SU-DHL-6 (cell line): ENCODE data around the gene SLC19A1.

Source experiments
- H2AFZ ChIP-seq: fragments of 200-600 bp; sonication (generic); 2 replicates; pipeline ENCODE4 v1.6.1; 2014; ENCODE audit warnings: low read depth, mild to moderate bottlenecking, moderate library complexity, mixed read lengths, antibody characterized with exemption, low read length; ENCODE audit not compliant: severe bottlenecking
- H3F3A ChIP-seq: fragments of 200-600 bp; shearing (Covaris generic); 2 replicates; pipeline ENCODE4 v1.6.0; 2016; ENCODE audit warnings: antibody characterized with exemption, mild to moderate bottlenecking; ENCODE audit not compliant: insufficient read depth
- H3K27ac ChIP-seq: fragments of 200-600 bp; sonication (generic); 2 replicates; pipeline ENCODE4 v1.5.1; 2016; ENCODE audit warnings: low read depth, mild to moderate bottlenecking, low read length, moderate library complexity, mixed read lengths
- H3K27me3 ChIP-seq: fragments of 200-600 bp; sonication (generic), shearing (Covaris generic); 2 replicates; pipeline ENCODE4 v1.6.0; 2014; ENCODE audit warnings: mild to moderate bottlenecking, low read length
- H3K36me3 ChIP-seq: fragments of 200-600 bp; sonication (generic); 2 replicates; pipeline ENCODE4 v1.6.1; 2014; ENCODE audit warnings: mild to moderate bottlenecking, low read length, mixed read lengths
- H3K4me2 ChIP-seq: fragments of 300-600, 200-600 bp; shearing (Covaris generic), sonication (generic); 2 replicates; pipeline ENCODE4 v1.6.0; 2014; ENCODE audit warnings: low read length, low read depth, mild to moderate bottlenecking; ENCODE audit not compliant: poor library complexity, severe bottlenecking
- H3K4me3 ChIP-seq: fragments of 200-600 bp; sonication (generic); 2 replicates; pipeline ENCODE4 v1.5.1; 2014; ENCODE audit warnings: antibody characterized with exemption, low read length, mild to moderate bottlenecking, mixed read lengths; ENCODE audit not compliant: insufficient read depth, poor library complexity, severe bottlenecking
- H3K79me2 ChIP-seq: fragments of 200-600 bp; sonication (generic); 2 replicates; pipeline ENCODE4 v1.6.1; 2014; ENCODE audit warnings: mild to moderate bottlenecking, low read length, moderate library complexity; ENCODE audit not compliant: insufficient read depth
- H3K9ac ChIP-seq: fragments of 200-600 bp; sonication (generic); 2 replicates; pipeline ENCODE4 v1.7.0; 2014; ENCODE audit warnings: mild to moderate bottlenecking, low read length
- H3K9me2 ChIP-seq: fragments of 200-600 bp; sonication (generic); replicated peaks from 2 replicates; pipeline ENCODE4 v1.6.1; 2014; ENCODE audit warnings: low read length; ENCODE audit not compliant: insufficient read depth
- H3K9me3 ChIP-seq: fragments of 200-600 bp; sonication (generic); 2 replicates; pipeline ENCODE4 v1.6.1; 2014; ENCODE audit warnings: low read length, mixed read lengths; ENCODE audit not compliant: insufficient read depth
- H4K20me1 ChIP-seq: fragments of 200-600 bp; sonication (generic); 2 replicates; pipeline ENCODE4 v1.6.1; 2014; ENCODE audit warnings: low read depth, mild to moderate bottlenecking, antibody characterized with exemption, low read length, moderate library complexity, mixed read lengths
- CTCF ChIP-seq: fragments of 200-600 bp; sonication (generic); IDR thresholded peaks from one replicate; pipeline ENCODE4 v1.5.1; 2017; ENCODE audit warnings: antibody characterized with exemption, mild to moderate bottlenecking, low read length, moderate library complexity; ENCODE audit not compliant: insufficient read depth, poor library complexity, severe bottlenecking
- EZH2phosphoT487 ChIP-seq: fragments of 200-600 bp; sonication (generic), shearing (Covaris generic); conservative IDR thresholded peaks from 2 replicates; pipeline ENCODE4 v1.6.1; 2018; ENCODE audit warnings: mild to moderate bottlenecking, antibody characterized with exemption, low read length, moderate library complexity, mixed read lengths

The SLC19A1 gene

GRCh38 chr21:45460611-45461368 lies 81.5 kb downstream of the SLC19A1 start:
- TF ChIP-seq EZH2phosphoT487 (no peak), CTCF (no peak)
- H3K4me2 ChIP-seq, result no peak overlapping the region
- H3K9ac ChIP-seq, result no peak overlapping the region
- H3K9me3 ChIP-seq, result no peaks in the 10 kb centered on the region
- no peak overlapping the region for H3K27ac ChIP-seq
- H3F3A ChIP-seq, result no peaks in the 10 kb centered on the region
- no peaks in the 10 kb centered on the region for H4K20me1 ChIP-seq
- H3K79me2 ChIP-seq, result no peaks in the 10 kb centered on the region
- no peak overlapping the region for H2AFZ ChIP-seq
- H3K36me3 ChIP-seq, result no peaks in the 10 kb centered on the region
- no peaks in the 10 kb centered on the region for H3K9me2 ChIP-seq
- H3K4me3 ChIP-seq, result no peak overlapping the region
- no peaks in the 10 kb centered on the region for H3K27me3 ChIP-seq

GRCh38 chr21:45460011-45460565 lies 82.2 kb downstream of the SLC19A1 start:
- no peaks in the 10 kb centered on the region for H3K36me3 ChIP-seq

DNA sequence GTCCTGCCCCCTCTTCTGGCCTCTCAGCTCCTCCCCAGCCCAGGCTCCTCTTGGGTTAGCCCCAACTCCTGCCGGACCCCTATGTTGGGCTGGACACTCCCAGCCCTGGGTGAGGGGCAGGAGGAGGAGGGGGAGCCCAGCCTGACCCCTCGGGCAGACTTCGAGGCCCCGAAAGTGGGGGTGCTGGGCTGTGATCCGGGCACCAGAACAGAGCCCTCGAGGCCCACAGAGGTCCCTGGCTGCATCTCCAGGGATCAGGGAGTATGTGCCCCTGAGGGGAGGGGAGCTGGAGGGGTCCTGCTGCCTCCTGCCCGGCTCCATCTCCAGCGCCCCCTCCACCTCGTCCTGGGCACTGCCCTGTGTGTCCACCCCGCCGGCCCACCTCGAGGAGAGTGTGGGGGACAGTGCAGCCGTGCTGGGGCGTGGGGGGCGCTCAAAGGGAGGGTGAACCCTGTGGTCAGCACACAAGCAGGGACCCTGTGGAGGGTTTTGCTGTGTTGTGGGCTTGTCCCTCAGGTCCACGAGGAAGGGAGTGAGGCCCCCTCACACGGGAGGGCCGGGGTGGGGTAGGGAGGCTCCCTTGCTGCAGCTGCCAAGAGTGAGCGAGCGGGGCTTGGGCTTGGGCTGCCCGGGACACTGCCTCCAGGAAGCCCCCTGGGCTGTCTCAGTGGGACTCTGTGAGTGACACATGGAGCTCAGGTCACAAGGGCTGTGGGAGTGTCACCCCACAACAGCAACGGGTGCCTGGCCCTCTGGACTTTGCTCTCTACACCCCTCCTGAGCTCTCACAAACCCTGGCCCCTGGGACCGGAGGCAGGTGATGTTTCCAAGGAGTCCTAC lies 82.8 kb downstream of the SLC19A1 start:
- H3K79me2 ChIP-seq, result no peaks in the 10 kb centered on the region
- H3K27ac ChIP-seq, result no peak overlapping the region
- H3K9me3 ChIP-seq, result no peaks in the 10 kb centered on the region
- H3K9ac ChIP-seq, result no peak overlapping the region
- H3K27me3 ChIP-seq, result no peaks in the 10 kb centered on the region
- TF ChIP-seq CTCF, result no peak
- no peak for TF ChIP-seq EZH2phosphoT487
- no peak overlapping the region for H3K4me3 ChIP-seq
- H2AFZ ChIP-seq, result no peak overlapping the region
- H3K36me3 ChIP-seq, result no peaks in the 10 kb centered on the region
- no peaks in the 10 kb centered on the region for H4K20me1 ChIP-seq
- no peaks in the 10 kb centered on the region for H3K9me2 ChIP-seq
- no peak overlapping the region for H3K4me2 ChIP-seq
- no peaks in the 10 kb centered on the region for H3F3A ChIP-seq

More at GRCh38 chr21:45460011-45460565, 82.2 kb downstream of the SLC19A1 start:
- Histone ChIP-seq H3K27me3 (no peaks in the 10 kb centered on the region), H2AFZ (no peak overlapping the region), H3K4me2 (no peak overlapping the region), H3K9me3 (no peaks in the 10 kb centered on the region), H3K79me2 (no peaks in the 10 kb centered on the region), H3K27ac (no peak overlapping the region), H4K20me1 (no peaks in the 10 kb centered on the region), H3F3A (no peaks in the 10 kb centered on the region), H3K9ac (no peak overlapping the region), H3K9me2 (no peaks in the 10 kb centered on the region), H3K4me3 (no peak overlapping the region)
- TF ChIP-seq CTCF, result no peak
